ENCODE measurements around the gene SH2D4B.

SH2D4B gene

GRCh38 chr10:80686734-80687475, 149.2 kb downstream of the SH2D4B start:
- TF ChIP-seq, protein P1, sequence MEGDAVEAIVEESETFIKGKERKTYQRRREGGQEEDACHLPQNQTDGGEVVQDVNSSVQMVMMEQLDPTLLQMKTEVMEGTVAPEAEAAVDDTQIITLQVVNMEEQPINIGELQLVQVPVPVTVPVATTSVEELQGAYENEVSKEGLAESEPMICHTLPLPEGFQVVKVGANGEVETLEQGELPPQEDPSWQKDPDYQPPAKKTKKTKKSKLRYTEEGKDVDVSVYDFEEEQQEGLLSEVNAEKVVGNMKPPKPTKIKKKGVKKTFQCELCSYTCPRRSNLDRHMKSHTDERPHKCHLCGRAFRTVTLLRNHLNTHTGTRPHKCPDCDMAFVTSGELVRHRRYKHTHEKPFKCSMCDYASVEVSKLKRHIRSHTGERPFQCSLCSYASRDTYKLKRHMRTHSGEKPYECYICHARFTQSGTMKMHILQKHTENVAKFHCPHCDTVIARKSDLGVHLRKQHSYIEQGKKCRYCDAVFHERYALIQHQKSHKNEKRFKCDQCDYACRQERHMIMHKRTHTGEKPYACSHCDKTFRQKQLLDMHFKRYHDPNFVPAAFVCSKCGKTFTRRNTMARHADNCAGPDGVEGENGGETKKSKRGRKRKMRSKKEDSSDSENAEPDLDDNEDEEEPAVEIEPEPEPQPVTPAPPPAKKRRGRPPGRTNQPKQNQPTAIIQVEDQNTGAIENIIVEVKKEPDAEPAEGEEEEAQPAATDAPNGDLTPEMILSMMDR (IDR thresholded peaks at IDR 0.05; ENCODE audit: low read length, missing control alignments), result no peak
- no peak for DNase-seq (ENCODE audit: low read depth)
- H3K4me3 ChIP-seq (replicated peaks; ENCODE audit: low read depth, low read length), result no peak overlapping the region

GRCh38 chr10:80687476-80687789, 149.7 kb downstream of the SH2D4B start:
- no peak overlapping the region for H3K4me3 ChIP-seq (replicated peaks; ENCODE audit: low read depth, low read length)
- DNase-seq (ENCODE audit: low read depth), result no peak
- TF ChIP-seq, protein P1 (IDR thresholded peaks at IDR 0.05; ENCODE audit: low read length, missing control alignments), result no peak

GRCh38 chr10:80690434-80690833, 152.7 kb downstream of the SH2D4B start:
- no peak for DNase-seq (ENCODE audit: low read depth)
- TF ChIP-seq, protein P1 (IDR thresholded peaks at IDR 0.05; ENCODE audit: low read length, missing control alignments), result no peak
- H3K4me3 ChIP-seq (replicated peaks; ENCODE audit: low read depth, low read length), result no peak overlapping the region

DNA sequence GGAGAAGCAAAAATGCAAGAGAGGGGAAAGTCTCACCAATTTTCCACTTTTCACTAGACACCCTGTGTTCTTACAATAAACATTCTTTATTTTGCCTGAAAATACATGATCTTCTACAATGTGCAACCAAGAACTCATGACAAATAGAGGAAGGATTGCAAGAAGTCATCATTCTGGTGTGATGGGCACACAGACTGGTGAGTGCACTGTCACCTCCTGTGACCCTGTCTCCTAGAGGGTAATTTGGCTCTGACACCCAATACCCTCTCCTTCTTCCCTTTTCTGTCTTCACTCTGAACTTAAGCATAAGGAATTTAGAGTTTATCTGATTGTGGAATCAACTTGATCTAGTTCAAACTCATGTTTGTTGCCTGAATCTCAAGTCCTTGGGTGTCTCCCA, 153.7 kb downstream of the SH2D4B start:
- no peak for DNase-seq (ENCODE audit: low read depth)
- TF ChIP-seq, protein P1 (IDR thresholded peaks at IDR 0.05; ENCODE audit: low read length, missing control alignments), result no peak
- H3K4me3 ChIP-seq (replicated peaks; ENCODE audit: low read depth, low read length), result no peak overlapping the region

GRCh38 chr10:80693565-80693964, 155.9 kb downstream of the SH2D4B start:
- TF ChIP-seq, protein P1 (IDR thresholded peaks at IDR 0.05; ENCODE audit: low read length, missing control alignments), result no peak
- H3K4me3 ChIP-seq (replicated peaks; ENCODE audit: low read depth, low read length), result no peak overlapping the region
- no peak for DNase-seq (ENCODE audit: low read depth)

GRCh38 chr10:80694930-80695329, 157.2 kb downstream of the SH2D4B start:
- TF ChIP-seq, protein P1 (IDR thresholded peaks at IDR 0.05; ENCODE audit: low read length, missing control alignments), result no peak
- H3K4me3 ChIP-seq (replicated peaks; ENCODE audit: low read depth, low read length), result no peak overlapping the region
- no peak for DNase-seq (ENCODE audit: low read depth)
